Measurements from ENCODE around the gene FRAS1.
A peak's percentile ranks its signal among the peaks of the same experiment; 100 is the strongest.

DNA sequence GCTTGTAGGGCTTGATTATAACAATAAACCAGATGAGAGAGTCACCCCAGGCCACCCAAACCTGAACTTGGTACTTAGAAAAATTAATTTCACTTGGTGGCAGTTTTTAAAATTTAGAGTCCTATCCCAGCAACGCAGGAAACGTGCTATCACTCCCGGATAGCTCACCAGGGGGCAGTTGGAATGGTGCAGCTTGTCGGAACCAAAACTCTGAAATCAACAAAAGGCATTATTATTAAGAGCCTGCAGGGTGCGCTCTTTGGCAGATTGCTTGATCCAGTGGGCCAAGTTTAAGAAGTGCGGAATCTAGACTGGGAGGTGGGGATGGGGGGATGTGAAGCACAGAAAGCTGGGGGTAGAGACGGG, 2.4 kb downstream of the FRAS1 start:
- TF ChIP-seq, protein P1, sequence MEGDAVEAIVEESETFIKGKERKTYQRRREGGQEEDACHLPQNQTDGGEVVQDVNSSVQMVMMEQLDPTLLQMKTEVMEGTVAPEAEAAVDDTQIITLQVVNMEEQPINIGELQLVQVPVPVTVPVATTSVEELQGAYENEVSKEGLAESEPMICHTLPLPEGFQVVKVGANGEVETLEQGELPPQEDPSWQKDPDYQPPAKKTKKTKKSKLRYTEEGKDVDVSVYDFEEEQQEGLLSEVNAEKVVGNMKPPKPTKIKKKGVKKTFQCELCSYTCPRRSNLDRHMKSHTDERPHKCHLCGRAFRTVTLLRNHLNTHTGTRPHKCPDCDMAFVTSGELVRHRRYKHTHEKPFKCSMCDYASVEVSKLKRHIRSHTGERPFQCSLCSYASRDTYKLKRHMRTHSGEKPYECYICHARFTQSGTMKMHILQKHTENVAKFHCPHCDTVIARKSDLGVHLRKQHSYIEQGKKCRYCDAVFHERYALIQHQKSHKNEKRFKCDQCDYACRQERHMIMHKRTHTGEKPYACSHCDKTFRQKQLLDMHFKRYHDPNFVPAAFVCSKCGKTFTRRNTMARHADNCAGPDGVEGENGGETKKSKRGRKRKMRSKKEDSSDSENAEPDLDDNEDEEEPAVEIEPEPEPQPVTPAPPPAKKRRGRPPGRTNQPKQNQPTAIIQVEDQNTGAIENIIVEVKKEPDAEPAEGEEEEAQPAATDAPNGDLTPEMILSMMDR (IDR thresholded peaks at IDR 0.05): peak in 2 of 3 experiments; percentile 6 to 46
- TF ChIP-seq POLR2A (IDR thresholded peaks at IDR 0.05) (no peak), POLR2AphosphoS5 (IDR thresholded peaks at IDR 0.05; ENCODE audit: insufficient read depth in 1 of 2, low read depth in 1 of 2) (no peak)

Measured in vagina (tissue), 2 donors.